CD4-positive, alpha-beta T cell (primary cell): ENCODE data around the gene ITIH6. TPM values are rescaled to one million over a fixed set of nuclear protein-coding genes. Genes with fewer than 3 reads are reported as not detected.

Experiments used
- ATAC-seq: fragments of 200-7000 bp; cut with Tn5 transposase; one replicate; pipeline ENCODE4 v1.10.0; 2022; ENCODE audit warnings: mild to moderate bottlenecking; ENCODE audit not compliant: poor library complexity
- CTCF ChIA-PET: fragments of 350-600 bp; sonication (Branson Sonifier 250); formaldehyde crosslinking; loops from one replicate; lab custom pipeline; 2021; ENCODE audit warnings: antibody characterized with exemption, inconsistent platforms; lab: Charles Lee
- POLR2A ChIA-PET: fragments of 350-600 bp; sonication (Branson Sonifier 250); formaldehyde crosslinking; loops from one replicate; lab custom pipeline; 2021; ENCODE audit warnings: antibody characterized with exemption, inconsistent platforms; lab: Charles Lee
- DNase-seq, 14 experiments: peaks; one replicate each; pipeline ENCODE4 v3.0.0-alpha.2; 2013 to 2020; ENCODE audit warnings: mixed read lengths in 2 of 14
- H3K27ac ChIP-seq, 2 donors: one replicate each; pipeline versions ENCODE4 v1.5.1 to v1.7.0; 2013; ENCODE audit warnings: low read length in 2 of 2, low read depth in 1 of 2, mild to moderate bottlenecking in 1 of 2
- H3K27me3 ChIP-seq, 2 experiments: 1 replicate in 1 of 2; 2 replicates in 1 of 2; pipeline versions ENCODE4 v1.6.1 to v1.7.0; 2013; ENCODE audit warnings: low read length in 2 of 2, control low read depth in 1 of 2, mild to moderate bottlenecking in 1 of 2, moderate library complexity in 1 of 2; ENCODE audit not compliant: insufficient read depth in 2 of 2, control insufficient read depth in 1 of 2
- H3K36me3 ChIP-seq: one replicate; pipeline ENCODE4 v1.6.1; 2013; ENCODE audit warnings: low read length, control low read depth; ENCODE audit not compliant: insufficient read depth
- H3K4me1 ChIP-seq: one replicate; pipeline ENCODE4 v1.6.1; 2013; ENCODE audit warnings: low read length, control low read depth; ENCODE audit not compliant: insufficient read depth
- H3K4me3 ChIP-seq: one replicate; pipeline ENCODE4 v1.5.1; 2013; ENCODE audit warnings: mild to moderate bottlenecking, low read length, moderate library complexity
- H3K9me3 ChIP-seq, 2 experiments: 1 replicate in 1 of 2; 2 replicates in 1 of 2; pipeline versions ENCODE4 v1.6.1 to v1.7.0; 2013; ENCODE audit warnings: low read length in 2 of 2, mild to moderate bottlenecking in 2 of 2, control low read depth in 1 of 2, moderate library complexity in 1 of 2; ENCODE audit not compliant: control insufficient read depth in 1 of 2, insufficient read depth in 1 of 2
- H3K27ac Mint-ChIP-seq: one replicate; pipeline ENCODE4 v1.8.0; 2020; ENCODE audit warnings: mixed read lengths
- H3K27me3 Mint-ChIP-seq: one replicate; pipeline ENCODE4 v1.8.0; 2021; ENCODE audit warnings: mixed read lengths
- H3K36me3 Mint-ChIP-seq: one replicate; pipeline ENCODE4 v1.8.0; 2021; ENCODE audit warnings: low read depth, mixed read lengths
- H3K4me1 Mint-ChIP-seq: one replicate; pipeline ENCODE4 v1.8.0; 2021; ENCODE audit warnings: low read depth, mixed read lengths
- H3K4me3 Mint-ChIP-seq: one replicate; pipeline ENCODE4 v1.8.0; 2020; ENCODE audit warnings: mild to moderate bottlenecking, mixed read lengths
- H3K9me3 Mint-ChIP-seq: one replicate; pipeline ENCODE4 v1.8.0; 2020; ENCODE audit warnings: mixed read lengths
- CTCF ChIP-seq: fragments of 200-600 bp; IDR thresholded peaks from one replicate; pipeline ENCODE4 v1.8.0; 2022; ENCODE audit warnings: antibody characterized with exemption, mild to moderate bottlenecking
- intact Hi-C, 2 experiments: fragments of 100-400 bp; cut with DNase I in 1 of 2; cut with micrococcal nuclease in 1 of 2; formaldehyde crosslinking; loops; one replicate each; pipeline versions ENCODE4 v1.15.1 to v1.9.0; 2023 to 2025; cut with DNase I, micrococcal nuclease
- total RNA-seq, 174 experiments: library from RNA in 2 of 174; stranded (reverse) in 2 of 174; gene quantifications; one replicate each; pipeline ENCODE4 v1.2.3 and lab custom pipeline; 2021 to 2026

Gene ITIH6
- total RNA-seq, 2 experiments from 2014 or later = not detected

- Mint-ChIP-seq H3K36me3 (peaks cover 62% of the 10 kb centered on the region), H3K4me3 (no peak overlapping the region), H3K27ac (no peak overlapping the region), H3K4me1 (peaks cover 24% of the 10 kb centered on the region), H3K27me3 (no peaks in the 10 kb centered on the region), H3K9me3 (no peaks in the 10 kb centered on the region)
- DNase-seq = no peak
- TF ChIP-seq CTCF = no peak
- POLR2A ChIA-PET = no interaction called here
- Histone ChIP-seq H3K4me3 (no peak overlapping the region), H3K27ac (no peak overlapping the region), H3K36me3 (peaks cover 55% of the 10 kb centered on the region), H3K27me3 (no peaks in the 10 kb centered on the region), H3K9me3 (no peaks in the 10 kb centered on the region), H3K4me1 (peaks cover 25% of the 10 kb centered on the region)
- intact Hi-C loops = no loop called here
- ATAC-seq = no peak
- CTCF ChIA-PET = interaction anchor here (0.8 to 1.1 kb wide), 2 partner anchors 24 to 350 kb away, joined by 3 read pairs; no protein-coding TSS in a partner anchor
Observed at GRCh38 chrX:54810532-54810931, 12.5 kb upstream of the ITIH6 start.

GRCh38 chrX:54808605-54809483 is 10.8 kb upstream of the ITIH6 start:
- H3K36me3 ChIP-seq = peaks cover 40% of the 10 kb centered on the region
- H3K27me3 Mint-ChIP-seq = no peaks in the 10 kb centered on the region
- peak overlapping the region; percentile 93 for H3K4me3 ChIP-seq
- H3K36me3 Mint-ChIP-seq = peaks cover 51% of the 10 kb centered on the region
- intact Hi-C loops = loop anchor here (5.0 to 10.0 kb wide), 9 partner anchors 172 to 1387 kb away; partner anchors contain the start of genes PHF8 (in 2 of the 2), RIBC1 (in 1 of the 2), RRAGB (in 1 of the 2) and SMC1A (in 1 of the 2)
- POLR2A ChIA-PET = interaction anchor here (0.9 to 2.2 kb wide), 13 partner anchors 10 to 1125 kb away, joined by 3 to 18 read pairs (median 5); partner anchors contain the start of genes APEX2, FAM120C, GNL3L and MAGEH1
- peak overlapping the region; percentile 98 for H3K27ac Mint-ChIP-seq
- peak; percentile 75 to 97 (median 84) for DNase-seq
- CTCF ChIA-PET = interaction anchor here (1.0 kb wide), 1 partner anchor 352 kb away, joined by 3 read pairs; no protein-coding TSS in a partner anchor
- H3K27me3 ChIP-seq = no peaks in the 10 kb centered on the region
- no peak for TF ChIP-seq CTCF
- no peaks in the 10 kb centered on the region for H3K9me3 ChIP-seq
- peak overlapping the region; percentile 95 for H3K4me3 Mint-ChIP-seq
- ATAC-seq = peak; percentile 70
- peaks cover 25% of the 10 kb centered on the region for H3K4me1 ChIP-seq
- peaks cover 24% of the 10 kb centered on the region for H3K4me1 Mint-ChIP-seq
- no peaks in the 10 kb centered on the region for H3K9me3 Mint-ChIP-seq
- peak overlapping the region; percentile 65 to 88 for H3K27ac ChIP-seq

GRCh38 chrX:54808109-54808604 is 10.1 kb upstream of the ITIH6 start:
- CTCF ChIA-PET = interaction anchor here (1.0 kb wide), 1 partner anchor 353 kb away, joined by 3 read pairs; no protein-coding TSS in a partner anchor
- H3K4me3 Mint-ChIP-seq = peak overlapping the region; percentile 95
- peaks cover 44% of the 10 kb centered on the region for H3K36me3 Mint-ChIP-seq

More at GRCh38 chrX:54808109-54808604, 10.1 kb upstream of the ITIH6 start:
- no peaks in the 10 kb centered on the region for H3K9me3 ChIP-seq
- POLR2A ChIA-PET = interaction anchor here (0.9 to 2.2 kb wide), 11 partner anchors 11 to 1124 kb away, joined by 3 to 18 read pairs (median 5); partner anchors contain the start of genes APEX2, FAM120C, GNL3L and MAGEH1
- no peak for TF ChIP-seq CTCF
- no peaks in the 10 kb centered on the region for H3K9me3 Mint-ChIP-seq
- peaks cover 33% of the 10 kb centered on the region for H3K36me3 ChIP-seq
- H3K27me3 ChIP-seq = no peaks in the 10 kb centered on the region
- peak in 9 of 14 experiments; percentile 19 to 63 (median 39) for DNase-seq
- H3K4me1 Mint-ChIP-seq = peaks cover 24% of the 10 kb centered on the region
- H3K27ac Mint-ChIP-seq = peak overlapping the region; percentile 98
- H3K27ac ChIP-seq = peak overlapping the region; percentile 65 to 88
- intact Hi-C loops = loop anchor here (5.0 to 10.0 kb wide), 9 partner anchors 171 to 1386 kb away; partner anchors contain the start of genes PHF8 (in 2 of the 2), RIBC1 (in 1 of the 2), RRAGB (in 1 of the 2) and SMC1A (in 1 of the 2)
- H3K4me3 ChIP-seq = peak overlapping the region; percentile 93
- no peaks in the 10 kb centered on the region for H3K27me3 Mint-ChIP-seq
- peaks cover 25% of the 10 kb centered on the region for H3K4me1 ChIP-seq
- ATAC-seq = no peak
